Femur (tissue), 1 donor: ENCODE data around the gene ZBTB7C.

Source experiments
- DNase-seq: peaks from one replicate; pipeline ENCODE4 v3.0.0-alpha.2; 2017

The ZBTB7C gene

GRCh38 chr18:48351216-48352050 lies 57.8 kb downstream of the ZBTB7C start:
- DNase-seq, result no peak

GRCh38 chr18:48348739-48349138 lies 60.4 kb downstream of the ZBTB7C start:
- no peak for DNase-seq

- no peak for DNase-seq
Observed at GRCh38 chr18:48347756-48348326, 61.3 kb downstream of the ZBTB7C start.

- no peak for DNase-seq
Observed at GRCh38 chr18:48345596-48345995, 63.6 kb downstream of the ZBTB7C start.

GRCh38 chr18:48342581-48342980 lies 66.6 kb downstream of the ZBTB7C start:
- DNase-seq, result no peak

- DNase-seq, result peak; percentile 62
Observed at GRCh38 chr18:48342125-48342524, 67.1 kb downstream of the ZBTB7C start.

- DNase-seq, result no peak
Observed at GRCh38 chr18:48340560-48340959, 68.6 kb downstream of the ZBTB7C start.

GRCh38 chr18:48339692-48340091 lies 69.5 kb downstream of the ZBTB7C start:
- DNase-seq, result no peak

GRCh38 chr18:48338915-48339314 lies 70.3 kb downstream of the ZBTB7C start:
- DNase-seq, result no peak

GRCh38 chr18:48337053-48337452 lies 72.1 kb downstream of the ZBTB7C start:
- no peak for DNase-seq

GRCh38 chr18:48336332-48336731 lies 72.9 kb downstream of the ZBTB7C start:
- DNase-seq, result no peak

- DNase-seq, result no peak
Observed at GRCh38 chr18:48335829-48336228, 73.4 kb downstream of the ZBTB7C start.

- DNase-seq, result no peak
Observed at GRCh38 chr18:48334845-48335244, 74.3 kb downstream of the ZBTB7C start.

- no peak for DNase-seq
Observed at GRCh38 chr18:48333563-48333962, 75.6 kb downstream of the ZBTB7C start.

- DNase-seq, result no peak
Observed at GRCh38 chr18:48330016-48330991, 78.9 kb downstream of the ZBTB7C start.

GRCh38 chr18:48328473-48329210 lies 80.5 kb downstream of the ZBTB7C start:
- DNase-seq, result no peak

GRCh38 chr18:48326901-48327675 lies 82.1 kb downstream of the ZBTB7C start:
- DNase-seq, result no peak

- no peak for DNase-seq
Observed at GRCh38 chr18:48325115-48325665, 84.0 kb downstream of the ZBTB7C start.

- no peak for DNase-seq
Observed at GRCh38 chr18:48324651-48325050, 84.5 kb downstream of the ZBTB7C start.

- DNase-seq, result no peak
Observed at GRCh38 chr18:48323151-48323550, 86.0 kb downstream of the ZBTB7C start.

- DNase-seq, result no peak
Observed at GRCh38 chr18:48321536-48321935, 87.6 kb downstream of the ZBTB7C start.
